WTC11 (cell line): ENCODE measurements around the gene WDR59. TPM values are rescaled to one million over a fixed set of nuclear protein-coding genes. Genes with fewer than 3 reads are reported as not detected.

Source experiments
- ATAC-seq: fragments of 200-7000 bp; cut with Tn5 transposase; 2 replicates; pipeline ENCODE4 v1.10.0; 2021; ENCODE audit warnings: mild to moderate bottlenecking, moderate library complexity
- CTCF ChIA-PET: fragments of 300-600 bp; sonication (Branson Sonifier 250); formaldehyde crosslinking; loops from one replicate; lab custom pipeline; 2021; ENCODE audit warnings: antibody characterized with exemption; lab: Charles Lee
- POLR2A ChIA-PET: fragments of 350-600 bp; sonication (Branson Sonifier 250); formaldehyde crosslinking; loops from one replicate; lab custom pipeline; 2021; ENCODE audit warnings: antibody characterized with exemption; lab: Charles Lee
- DNase-seq: peaks from one replicate; pipeline ENCODE4 v3.0.0; 2021; ENCODE audit warnings: low spot score
- H3K27ac Mint-ChIP-seq: 2 replicates; pipeline ENCODE4 v1.8.0; 2021; ENCODE audit warnings: mixed read lengths
- H3K27me3 Mint-ChIP-seq: 2 replicates; pipeline ENCODE4 v1.8.0; 2021; ENCODE audit warnings: low read depth, mild to moderate bottlenecking, moderate library complexity, mixed read lengths
- H3K36me3 Mint-ChIP-seq: 2 replicates; pipeline ENCODE4 v1.8.0; 2021; ENCODE audit warnings: mixed read lengths
- H3K4me1 Mint-ChIP-seq: 2 replicates; pipeline ENCODE4 v1.8.0; 2022; ENCODE audit warnings: mixed read lengths
- H3K4me3 Mint-ChIP-seq: 2 replicates; pipeline ENCODE4 v1.8.0; 2021; ENCODE audit warnings: mild to moderate bottlenecking, moderate library complexity, mixed read lengths
- H3K9me3 Mint-ChIP-seq: 2 replicates; pipeline ENCODE4 v1.8.0; 2021; ENCODE audit warnings: mixed read lengths
- EMX1 ChIP-seq: fragments of 250-450 bp; sonication (Bioruptor Pico); IDR thresholded peaks from 2 replicates; pipeline ENCODE4 v1.8.0; 2021; ENCODE audit warnings: mild to moderate bottlenecking
- HMGA2 ChIP-seq: fragments of 250-450 bp; sonication (Bioruptor Pico); IDR thresholded peaks from 2 replicates; pipeline ENCODE4 v1.4.0; 2021; ENCODE audit warnings: mild to moderate bottlenecking, moderate library complexity
- MYBL2 ChIP-seq: sonication (generic); formaldehyde crosslinking; IDR thresholded peaks from 2 replicates; pipeline ENCODE4 v1.8.1; 2023; ENCODE audit warnings: mild to moderate bottlenecking, moderate library complexity, missing genetic modification reagents
- NFYB ChIP-seq: sonication (generic); formaldehyde crosslinking; conservative IDR thresholded peaks from 2 replicates; pipeline ENCODE4 v1.8.0; 2022; ENCODE audit warnings: low read depth, missing genetic modification reagents
- PRRX2 ChIP-seq: fragments of 250-450 bp; sonication (Bioruptor Pico); IDR thresholded peaks from 2 replicates; pipeline ENCODE4 v1.8.0; 2021; ENCODE audit warnings: mild to moderate bottlenecking
- RORB ChIP-seq: fragments of 250-450 bp; sonication (Bioruptor Pico); IDR thresholded peaks from 2 replicates; pipeline ENCODE4 v1.9.0; 2021; ENCODE audit warnings: mild to moderate bottlenecking
- TEAD1 ChIP-seq: sonication (generic); formaldehyde crosslinking; IDR thresholded peaks from 2 replicates; pipeline ENCODE4 v1.8.0; 2022; ENCODE audit warnings: mild to moderate bottlenecking, missing genetic modification reagents
- ZNF671 ChIP-seq: fragments of 250-450 bp; sonication (Bioruptor Pico); IDR thresholded peaks from 2 replicates; pipeline ENCODE4 v1.8.0; 2021; ENCODE audit warnings: mild to moderate bottlenecking
- total RNA-seq: library from RNA; stranded (reverse); gene quantifications from 3 replicates; pipeline ENCODE4 v1.2.3, GENCODE V29; 2021
- TF ChIP-seq, protein P1 (sequence below): sonication (generic); formaldehyde crosslinking; IDR thresholded peaks from 2 replicates; pipeline ENCODE4 v1.8.1; 2023; ENCODE audit warnings: mild to moderate bottlenecking, moderate library complexity, missing genetic modification reagents
- TF ChIP-seq, protein P2 (sequence below): sonication (generic); formaldehyde crosslinking; IDR thresholded peaks from 2 replicates; pipeline ENCODE4 v1.8.1; 2022; ENCODE audit warnings: mild to moderate bottlenecking, missing genetic modification reagents, moderate library complexity, borderline replicate concordance
- TF ChIP-seq, protein P3 (sequence below): fragments of 250-450 bp; sonication (Bioruptor Pico); IDR thresholded peaks from 2 replicates; pipeline ENCODE4 v1.9.0; 2021; ENCODE audit warnings: mild to moderate bottlenecking
- TF ChIP-seq, protein P4 (sequence below): fragments of 250-450 bp; sonication (Bioruptor Pico); conservative IDR thresholded peaks from 2 replicates; pipeline ENCODE4 v1.9.0; 2021; ENCODE audit warnings: mild to moderate bottlenecking
- TF ChIP-seq, protein P5 (sequence below): sonication (generic); formaldehyde crosslinking; IDR thresholded peaks from 2 replicates; pipeline ENCODE4 v1.8.0; 2023; ENCODE audit warnings: mild to moderate bottlenecking, missing genetic modification reagents
- TF ChIP-seq, protein P6 (sequence below): sonication (generic); formaldehyde crosslinking; IDR thresholded peaks from 2 replicates; pipeline ENCODE4 v1.8.0; 2023; ENCODE audit warnings: missing genetic modification reagents, mild to moderate bottlenecking, borderline replicate concordance
- TF ChIP-seq, protein P7 (sequence below): sonication (generic); formaldehyde crosslinking; IDR thresholded peaks from 2 replicates; pipeline ENCODE4 v1.8.1; 2023; ENCODE audit warnings: mild to moderate bottlenecking, missing genetic modification reagents, moderate library complexity

The WDR59 gene
- total RNA-seq, 1 experiment from 2014 or later: 100 TPM

DNA sequence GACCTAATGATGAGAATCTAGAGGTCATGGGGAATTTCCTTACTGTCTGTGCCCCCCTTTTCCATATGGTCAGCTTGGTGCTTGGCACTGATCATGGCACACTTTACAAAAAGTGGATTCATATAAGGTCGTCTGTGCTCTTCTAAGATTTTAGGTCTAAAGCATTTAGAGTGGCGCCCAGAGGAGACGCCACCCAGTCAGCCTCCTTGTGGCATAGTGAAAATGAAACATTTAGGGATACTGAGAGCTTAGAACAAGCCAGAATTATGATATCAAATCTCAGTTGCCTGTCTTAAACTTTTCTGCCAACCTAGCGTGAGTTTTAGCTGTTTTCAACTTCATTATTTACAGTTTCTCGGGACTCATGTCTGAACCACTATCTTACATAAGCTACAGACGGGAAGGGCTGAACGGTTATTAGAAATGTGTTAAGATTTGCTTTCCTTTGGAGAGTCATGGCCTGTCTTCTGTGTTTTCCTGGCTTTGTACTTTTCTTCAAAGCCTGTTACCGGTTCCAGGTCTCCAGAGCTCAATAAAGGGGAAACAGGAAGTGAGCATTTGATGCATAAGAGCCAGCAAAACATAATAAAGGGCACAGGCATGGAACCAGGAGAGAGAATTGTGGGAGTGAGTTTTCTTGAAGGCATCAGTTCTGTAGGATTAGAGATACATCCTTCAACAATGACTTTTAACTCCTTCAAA lies 27.6 kb upstream of the WDR59 start:
- no peaks in the 10 kb centered on the region for H3K9me3 Mint-ChIP-seq
- peak overlapping the region; percentile 2; the same call in 1 of the 2 replicates for H3K27ac Mint-ChIP-seq
- ATAC-seq (no peak), DNase-seq (no peak)
- H3K4me1 Mint-ChIP-seq: peaks cover 31% of the 10 kb centered on the region
- no peak for TF ChIP-seq EMX1
- TF ChIP-seq, protein P1, sequence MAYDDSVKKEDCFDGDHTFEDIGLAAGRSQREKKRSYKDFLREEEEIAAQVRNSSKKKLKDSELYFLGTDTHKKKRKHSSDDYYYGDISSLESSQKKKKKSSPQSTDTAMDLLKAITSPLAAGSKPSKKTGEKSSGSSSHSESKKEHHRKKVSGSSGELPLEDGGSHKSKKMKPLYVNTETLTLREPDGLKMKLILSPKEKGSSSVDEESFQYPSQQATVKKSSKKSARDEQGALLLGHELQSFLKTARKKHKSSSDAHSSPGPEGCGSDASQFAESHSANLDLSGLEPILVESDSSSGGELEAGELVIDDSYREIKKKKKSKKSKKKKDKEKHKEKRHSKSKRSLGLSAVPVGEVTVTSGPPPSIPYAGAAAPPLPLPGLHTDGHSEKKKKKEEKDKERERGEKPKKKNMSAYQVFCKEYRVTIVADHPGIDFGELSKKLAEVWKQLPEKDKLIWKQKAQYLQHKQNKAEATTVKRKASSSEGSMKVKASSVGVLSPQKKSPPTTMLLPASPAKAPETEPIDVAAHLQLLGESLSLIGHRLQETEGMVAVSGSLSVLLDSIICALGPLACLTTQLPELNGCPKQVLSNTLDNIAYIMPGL: no peak
- TF ChIP-seq, protein P2, sequence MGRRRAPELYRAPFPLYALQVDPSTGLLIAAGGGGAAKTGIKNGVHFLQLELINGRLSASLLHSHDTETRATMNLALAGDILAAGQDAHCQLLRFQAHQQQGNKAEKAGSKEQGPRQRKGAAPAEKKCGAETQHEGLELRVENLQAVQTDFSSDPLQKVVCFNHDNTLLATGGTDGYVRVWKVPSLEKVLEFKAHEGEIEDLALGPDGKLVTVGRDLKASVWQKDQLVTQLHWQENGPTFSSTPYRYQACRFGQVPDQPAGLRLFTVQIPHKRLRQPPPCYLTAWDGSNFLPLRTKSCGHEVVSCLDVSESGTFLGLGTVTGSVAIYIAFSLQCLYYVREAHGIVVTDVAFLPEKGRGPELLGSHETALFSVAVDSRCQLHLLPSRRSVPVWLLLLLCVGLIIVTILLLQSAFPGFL (CRISPR knock-in tag): no peak
- TF ChIP-seq, protein P3, sequence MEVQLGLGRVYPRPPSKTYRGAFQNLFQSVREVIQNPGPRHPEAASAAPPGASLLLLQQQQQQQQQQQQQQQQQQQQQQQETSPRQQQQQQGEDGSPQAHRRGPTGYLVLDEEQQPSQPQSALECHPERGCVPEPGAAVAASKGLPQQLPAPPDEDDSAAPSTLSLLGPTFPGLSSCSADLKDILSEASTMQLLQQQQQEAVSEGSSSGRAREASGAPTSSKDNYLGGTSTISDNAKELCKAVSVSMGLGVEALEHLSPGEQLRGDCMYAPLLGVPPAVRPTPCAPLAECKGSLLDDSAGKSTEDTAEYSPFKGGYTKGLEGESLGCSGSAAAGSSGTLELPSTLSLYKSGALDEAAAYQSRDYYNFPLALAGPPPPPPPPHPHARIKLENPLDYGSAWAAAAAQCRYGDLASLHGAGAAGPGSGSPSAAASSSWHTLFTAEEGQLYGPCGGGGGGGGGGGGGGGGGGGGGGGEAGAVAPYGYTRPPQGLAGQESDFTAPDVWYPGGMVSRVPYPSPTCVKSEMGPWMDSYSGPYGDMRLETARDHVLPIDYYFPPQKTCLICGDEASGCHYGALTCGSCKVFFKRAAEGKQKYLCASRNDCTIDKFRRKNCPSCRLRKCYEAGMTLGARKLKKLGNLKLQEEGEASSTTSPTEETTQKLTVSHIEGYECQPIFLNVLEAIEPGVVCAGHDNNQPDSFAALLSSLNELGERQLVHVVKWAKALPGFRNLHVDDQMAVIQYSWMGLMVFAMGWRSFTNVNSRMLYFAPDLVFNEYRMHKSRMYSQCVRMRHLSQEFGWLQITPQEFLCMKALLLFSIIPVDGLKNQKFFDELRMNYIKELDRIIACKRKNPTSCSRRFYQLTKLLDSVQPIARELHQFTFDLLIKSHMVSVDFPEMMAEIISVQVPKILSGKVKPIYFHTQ (CRISPR knock-in tag): no peak
- no peak for TF ChIP-seq MYBL2 (CRISPR knock-in tag)
- TF ChIP-seq, protein P4, sequence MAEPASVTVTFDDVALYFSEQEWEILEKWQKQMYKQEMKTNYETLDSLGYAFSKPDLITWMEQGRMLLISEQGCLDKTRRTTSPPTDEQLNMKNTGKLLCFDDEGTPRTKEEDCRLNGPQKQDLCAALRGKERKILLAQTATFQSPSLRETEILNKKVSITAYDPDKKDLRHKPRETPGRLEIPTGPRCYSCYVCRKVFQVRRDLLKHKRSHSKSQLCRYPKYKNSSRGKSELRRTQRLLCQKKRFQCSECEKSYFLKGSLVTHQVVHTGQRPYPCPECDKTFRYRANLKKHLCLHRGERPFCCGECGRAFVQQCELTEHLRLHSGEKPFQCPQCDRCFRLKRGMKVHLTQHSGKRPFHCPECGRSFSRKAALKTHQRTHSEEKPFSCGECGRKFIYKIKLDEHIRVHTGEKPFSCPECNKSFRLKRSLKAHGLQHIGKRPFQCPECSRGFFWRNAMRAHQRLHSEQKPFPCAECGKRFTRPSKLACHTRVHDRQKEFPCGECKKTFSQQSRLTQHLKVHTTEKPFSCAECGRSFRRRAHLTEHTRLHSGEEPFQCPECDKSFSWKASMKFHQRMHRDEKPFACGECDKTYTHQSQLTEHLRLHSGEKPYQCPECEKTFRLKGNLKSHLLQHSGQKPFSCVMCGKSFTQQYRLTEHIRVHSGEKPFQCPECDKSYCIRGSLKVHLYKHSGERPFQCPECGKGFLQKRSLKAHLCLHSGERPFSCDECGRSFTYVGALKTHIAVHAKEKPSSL (CRISPR knock-in tag): no peak
- no peak for TF ChIP-seq RORB (CRISPR knock-in tag)
- TF ChIP-seq PRRX2 (CRISPR knock-in tag): no peak
- H3K36me3 Mint-ChIP-seq: no peaks in the 10 kb centered on the region
- CTCF ChIA-PET: interaction anchor here (0.8 to 2.9 kb wide), 5 partner anchors 10 to 118 kb away, joined by 3 to 22 read pairs (median 11); partner anchors contain the start of gene ZNRF1
- POLR2A ChIA-PET: no interaction called here
- H3K27me3 Mint-ChIP-seq: no peaks in the 10 kb centered on the region
- no peak overlapping the region for H3K4me3 Mint-ChIP-seq

DNA sequence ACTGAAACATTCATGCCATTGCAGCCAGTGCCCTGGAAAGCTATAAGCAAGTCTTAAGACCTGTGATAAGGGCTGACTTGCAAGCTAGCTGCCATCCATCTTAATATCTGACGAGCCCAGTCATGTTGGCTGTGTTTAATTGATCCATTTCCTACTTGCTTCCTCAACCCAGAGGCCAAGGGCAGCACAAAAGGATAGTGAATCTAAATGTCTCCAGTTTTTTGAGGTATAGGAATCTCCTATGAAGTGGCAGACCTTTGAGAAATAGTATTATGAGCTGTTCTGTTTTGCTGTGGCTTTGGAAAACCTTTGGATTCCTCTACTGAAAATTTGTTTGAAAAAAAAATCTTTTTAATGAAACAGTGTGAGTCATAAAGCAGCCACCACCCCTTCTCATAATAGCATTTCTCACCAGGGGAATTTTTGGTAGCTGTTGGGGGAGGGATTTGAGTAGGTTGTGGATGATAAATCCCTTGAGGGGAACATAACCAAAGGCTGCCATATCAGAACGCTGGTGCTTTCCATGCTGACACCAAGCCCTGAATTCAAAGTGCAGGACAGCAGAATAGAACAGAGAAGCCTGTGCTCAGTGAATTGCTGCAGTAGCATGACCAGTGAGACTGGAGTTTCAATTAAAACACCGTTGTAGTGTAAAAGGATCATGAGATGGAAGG lies 26.8 kb upstream of the WDR59 start:
- peaks cover 27% of the 10 kb centered on the region for H3K4me1 Mint-ChIP-seq
- H3K4me3 Mint-ChIP-seq: no peak overlapping the region
- CTCF ChIA-PET: interaction anchor here (0.8 to 2.9 kb wide), 5 partner anchors 9 to 99 kb away, joined by 3 to 22 read pairs (median 11); partner anchors contain the start of gene ZNRF1
- ATAC-seq (no peak), DNase-seq (no peak)
- H3K9me3 Mint-ChIP-seq: no peaks in the 10 kb centered on the region
- no peak overlapping the region; the same call in 1 of the 2 replicates for H3K27ac Mint-ChIP-seq
- no peaks in the 10 kb centered on the region for H3K27me3 Mint-ChIP-seq
- no peaks in the 10 kb centered on the region for H3K36me3 Mint-ChIP-seq
- POLR2A ChIA-PET: no interaction called here
- TF ChIP-seq ZNF671 (CRISPR knock-in tag) (no peak), HMGA2 (no peak), NFYB (no peak), TEAD1 (CRISPR knock-in tag) (no peak)
- TF ChIP-seq, protein P5, sequence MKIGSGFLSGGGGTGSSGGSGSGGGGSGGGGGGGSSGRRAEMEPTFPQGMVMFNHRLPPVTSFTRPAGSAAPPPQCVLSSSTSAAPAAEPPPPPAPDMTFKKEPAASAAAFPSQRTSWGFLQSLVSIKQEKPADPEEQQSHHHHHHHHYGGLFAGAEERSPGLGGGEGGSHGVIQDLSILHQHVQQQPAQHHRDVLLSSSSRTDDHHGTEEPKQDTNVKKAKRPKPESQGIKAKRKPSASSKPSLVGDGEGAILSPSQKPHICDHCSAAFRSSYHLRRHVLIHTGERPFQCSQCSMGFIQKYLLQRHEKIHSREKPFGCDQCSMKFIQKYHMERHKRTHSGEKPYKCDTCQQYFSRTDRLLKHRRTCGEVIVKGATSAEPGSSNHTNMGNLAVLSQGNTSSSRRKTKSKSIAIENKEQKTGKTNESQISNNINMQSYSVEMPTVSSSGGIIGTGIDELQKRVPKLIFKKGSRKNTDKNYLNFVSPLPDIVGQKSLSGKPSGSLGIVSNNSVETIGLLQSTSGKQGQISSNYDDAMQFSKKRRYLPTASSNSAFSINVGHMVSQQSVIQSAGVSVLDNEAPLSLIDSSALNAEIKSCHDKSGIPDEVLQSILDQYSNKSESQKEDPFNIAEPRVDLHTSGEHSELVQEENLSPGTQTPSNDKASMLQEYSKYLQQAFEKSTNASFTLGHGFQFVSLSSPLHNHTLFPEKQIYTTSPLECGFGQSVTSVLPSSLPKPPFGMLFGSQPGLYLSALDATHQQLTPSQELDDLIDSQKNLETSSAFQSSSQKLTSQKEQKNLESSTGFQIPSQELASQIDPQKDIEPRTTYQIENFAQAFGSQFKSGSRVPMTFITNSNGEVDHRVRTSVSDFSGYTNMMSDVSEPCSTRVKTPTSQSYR (CRISPR knock-in tag): no peak
- TF ChIP-seq, protein P6, sequence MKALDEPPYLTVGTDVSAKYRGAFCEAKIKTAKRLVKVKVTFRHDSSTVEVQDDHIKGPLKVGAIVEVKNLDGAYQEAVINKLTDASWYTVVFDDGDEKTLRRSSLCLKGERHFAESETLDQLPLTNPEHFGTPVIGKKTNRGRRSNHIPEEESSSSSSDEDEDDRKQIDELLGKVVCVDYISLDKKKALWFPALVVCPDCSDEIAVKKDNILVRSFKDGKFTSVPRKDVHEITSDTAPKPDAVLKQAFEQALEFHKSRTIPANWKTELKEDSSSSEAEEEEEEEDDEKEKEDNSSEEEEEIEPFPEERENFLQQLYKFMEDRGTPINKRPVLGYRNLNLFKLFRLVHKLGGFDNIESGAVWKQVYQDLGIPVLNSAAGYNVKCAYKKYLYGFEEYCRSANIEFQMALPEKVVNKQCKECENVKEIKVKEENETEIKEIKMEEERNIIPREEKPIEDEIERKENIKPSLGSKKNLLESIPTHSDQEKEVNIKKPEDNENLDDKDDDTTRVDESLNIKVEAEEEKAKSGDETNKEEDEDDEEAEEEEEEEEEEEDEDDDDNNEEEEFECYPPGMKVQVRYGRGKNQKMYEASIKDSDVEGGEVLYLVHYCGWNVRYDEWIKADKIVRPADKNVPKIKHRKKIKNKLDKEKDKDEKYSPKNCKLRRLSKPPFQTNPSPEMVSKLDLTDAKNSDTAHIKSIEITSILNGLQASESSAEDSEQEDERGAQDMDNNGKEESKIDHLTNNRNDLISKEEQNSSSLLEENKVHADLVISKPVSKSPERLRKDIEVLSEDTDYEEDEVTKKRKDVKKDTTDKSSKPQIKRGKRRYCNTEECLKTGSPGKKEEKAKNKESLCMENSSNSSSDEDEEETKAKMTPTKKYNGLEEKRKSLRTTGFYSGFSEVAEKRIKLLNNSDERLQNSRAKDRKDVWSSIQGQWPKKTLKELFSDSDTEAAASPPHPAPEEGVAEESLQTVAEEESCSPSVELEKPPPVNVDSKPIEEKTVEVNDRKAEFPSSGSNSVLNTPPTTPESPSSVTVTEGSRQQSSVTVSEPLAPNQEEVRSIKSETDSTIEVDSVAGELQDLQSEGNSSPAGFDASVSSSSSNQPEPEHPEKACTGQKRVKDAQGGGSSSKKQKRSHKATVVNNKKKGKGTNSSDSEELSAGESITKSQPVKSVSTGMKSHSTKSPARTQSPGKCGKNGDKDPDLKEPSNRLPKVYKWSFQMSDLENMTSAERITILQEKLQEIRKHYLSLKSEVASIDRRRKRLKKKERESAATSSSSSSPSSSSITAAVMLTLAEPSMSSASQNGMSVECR (CRISPR knock-in tag): no peak
- TF ChIP-seq, protein P7, sequence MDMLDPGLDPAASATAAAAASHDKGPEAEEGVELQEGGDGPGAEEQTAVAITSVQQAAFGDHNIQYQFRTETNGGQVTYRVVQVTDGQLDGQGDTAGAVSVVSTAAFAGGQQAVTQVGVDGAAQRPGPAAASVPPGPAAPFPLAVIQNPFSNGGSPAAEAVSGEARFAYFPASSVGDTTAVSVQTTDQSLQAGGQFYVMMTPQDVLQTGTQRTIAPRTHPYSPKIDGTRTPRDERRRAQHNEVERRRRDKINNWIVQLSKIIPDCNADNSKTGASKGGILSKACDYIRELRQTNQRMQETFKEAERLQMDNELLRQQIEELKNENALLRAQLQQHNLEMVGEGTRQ (CRISPR knock-in tag): no peak
